Stimulated activated CD4-positive, alpha-beta T cell treated with anti-CD3 and anti-CD28 coated beads, Interleukin-1b, Interleukin-23, amount 100 ng/mL, for 4 hours (primary cell): ENCODE results near the gene AIG1.
"Not testable (repeated sequence)": the region's sequence is repeated elsewhere in the genome, so short reads cannot be mapped to it uniquely, and the experiment has no call there.

Source experiments
- DNase-seq, 2 donors: peaks; one replicate each; pipeline ENCODE4 v3.0.0-alpha.2; 2020; ENCODE audit warnings: low read depth in 2 of 2

The AIG1 gene

GRCh38 chr6:143268439-143268838, 207.8 kb downstream of the AIG1 start:
- no peak for DNase-seq

- no peak for DNase-seq
These were observed 209.3 kb downstream of the AIG1 start for GRCh38 chr6:143270026-143270425.

- no peak for DNase-seq
These were observed 210.3 kb downstream of the AIG1 start for GRCh38 chr6:143271024-143271423.

GRCh38 chr6:143276436-143276835, 215.7 kb downstream of the AIG1 start:
- no peak for DNase-seq

- peak in 1 of 2 donors; percentile 1 for DNase-seq
These were observed 218.7 kb downstream of the AIG1 start for GRCh38 chr6:143279385-143279784.

- no peak for DNase-seq
These were observed 223.4 kb downstream of the AIG1 start for GRCh38 chr6:143283887-143284645.

- DNase-seq = no peak
These were observed 225.6 kb downstream of the AIG1 start for GRCh38 chr6:143286251-143286795.

GRCh38 chr6:143288923-143289322, 228.2 kb downstream of the AIG1 start:
- no peak for DNase-seq

GRCh38 chr6:143290206-143290605, 229.5 kb downstream of the AIG1 start:
- no peak for DNase-seq

- DNase-seq = no peak
These were observed 232.8 kb downstream of the AIG1 start for GRCh38 chr6:143293523-143293922.

GRCh38 chr6:143294265-143294860, 233.7 kb downstream of the AIG1 start:
- no peak for DNase-seq

- no peak for DNase-seq
These were observed 235.2 kb downstream of the AIG1 start for GRCh38 chr6:143295932-143296331.

- no peak for DNase-seq
These were observed 237.4 kb downstream of the AIG1 start for GRCh38 chr6:143298071-143298470.

GRCh38 chr6:143299253-143300166, 238.8 kb downstream of the AIG1 start:
- DNase-seq = no peak

GRCh38 chr6:143301188-143301587, 240.5 kb downstream of the AIG1 start:
- no peak for DNase-seq

- not testable (repeated sequence) for DNase-seq
These were observed 247.1 kb downstream of the AIG1 start for GRCh38 chr6:143307760-143308159.

- DNase-seq = no peak
These were observed 252.5 kb downstream of the AIG1 start for GRCh38 chr6:143313163-143313562.

GRCh38 chr6:143321491-143322086, 260.9 kb downstream of the AIG1 start:
- DNase-seq = no peak

- DNase-seq = no peak
These were observed 261.7 kb downstream of the AIG1 start for GRCh38 chr6:143322386-143322785.

- no peak for DNase-seq
These were observed 263.2 kb downstream of the AIG1 start for GRCh38 chr6:143323729-143324470.
